ENCODE measurements around the gene NTPCR.

- no peak for TF ChIP-seq CTCF (IDR thresholded peaks at IDR 0.05)
- no peak for TF ChIP-seq POLR2A (IDR thresholded peaks at IDR 0.05)
- no peak for TF ChIP-seq EP300 (IDR thresholded peaks at IDR 0.05)
These were observed 27.8 kb downstream of the NTPCR start for GRCh38 chr1:232978091-232978634.

Data from gastroesophageal sphincter (tissue), 3 donors.